DND-41 (cell line): Measurements from ENCODE around the gene NLRP2B.

Experiments
- CTCF ChIP-seq: IDR thresholded peaks from 2 replicates; pipeline ENCODE4 v1.5.1; 2012; ENCODE audit warnings: borderline replicate concordance, low read length, moderate library complexity, mild to moderate bottlenecking; ENCODE audit not compliant: poor library complexity, severe bottlenecking; ENCODE audit errors: extremely low read depth
- EZH2 ChIP-seq: IDR thresholded peaks from 3 replicates; pipeline ENCODE4 v1.6.1; 2012; ENCODE audit warnings: borderline replicate concordance, low read depth, mild to moderate bottlenecking, moderate library complexity, low read length, inconsistent platforms; ENCODE audit not compliant: severe bottlenecking

- TF ChIP-seq CTCF (no peak), EZH2 (no peak)
Observed at GRCh38 chrX:57651169-57651919, 28.7 kb downstream of the NLRP2B start.
